HEK293T (cell line): ENCODE data around the gene PPDPF.

Experiments
- ARNT ChIP-seq: fragments of 450-650 bp; IDR thresholded peaks from 2 replicates; pipeline ENCODE4 v1.6.1; 2017; ENCODE audit warnings: mild to moderate bottlenecking
- BHLHE40 ChIP-seq: fragments of 450-650 bp; IDR thresholded peaks from 2 replicates; pipeline ENCODE4 v1.6.1; 2016; ENCODE audit warnings: mild to moderate bottlenecking, moderate library complexity, borderline replicate concordance
- CTBP1 ChIP-seq: fragments of 450-650 bp; IDR thresholded peaks from 2 replicates; pipeline ENCODE4 v1.6.1; 2016; ENCODE audit warnings: borderline replicate concordance
- FOXA1 ChIP-seq: fragments of 450-650 bp; IDR thresholded peaks from 2 replicates; pipeline ENCODE4 v1.6.1; 2016; ENCODE audit warnings: mild to moderate bottlenecking
- FOXM1 ChIP-seq: fragments of 450-650 bp; IDR thresholded peaks from 2 replicates; pipeline ENCODE4 v1.6.1; 2017; ENCODE audit warnings: mild to moderate bottlenecking, borderline replicate concordance
- L3MBTL2 ChIP-seq: fragments of 450-650 bp; conservative IDR thresholded peaks from 2 replicates; pipeline ENCODE4 v1.6.1; 2016; ENCODE audit warnings: mild to moderate bottlenecking
- LEF1 ChIP-seq: fragments of 450-650 bp; IDR thresholded peaks from 2 replicates; pipeline ENCODE4 v1.6.1; 2017; ENCODE audit warnings: mild to moderate bottlenecking, borderline replicate concordance
- NFRKB ChIP-seq: fragments of 450-650 bp; IDR thresholded peaks from 2 replicates; pipeline ENCODE4 v1.6.1; 2016; ENCODE audit warnings: mild to moderate bottlenecking, moderate library complexity
- PKNOX1 ChIP-seq: fragments of 450-650 bp; IDR thresholded peaks from 2 replicates; pipeline ENCODE4 v1.6.1; 2016
- SP1 ChIP-seq: fragments of 450-650 bp; IDR thresholded peaks from 2 replicates; pipeline ENCODE4 v1.6.1; 2017
- SUZ12 ChIP-seq: fragments of 450-650 bp; IDR thresholded peaks from 2 replicates; pipeline ENCODE4 v1.6.1; 2016; ENCODE audit warnings: mild to moderate bottlenecking
- TARDBP ChIP-seq: fragments of 450-650 bp; IDR thresholded peaks from 2 replicates; pipeline ENCODE4 v1.6.1; 2016

GRCh38 chr20:63539092-63539430 is 18.5 kb downstream of the PPDPF start:
- TF ChIP-seq BHLHE40: no peak
- TF ChIP-seq TARDBP: no peak
- TF ChIP-seq FOXM1: no peak
- TF ChIP-seq CTBP1: no peak
- TF ChIP-seq ARNT: no peak
- TF ChIP-seq FOXA1: no peak
- no peak for TF ChIP-seq PKNOX1
- TF ChIP-seq L3MBTL2: no peak
- TF ChIP-seq SP1: no peak
- no peak for TF ChIP-seq LEF1
- TF ChIP-seq SUZ12: no peak
- no peak for TF ChIP-seq NFRKB
